Activated CD4-positive, alpha-beta T cell treated with anti-CD3 and anti-CD28 coated beads for 24 hours (primary cell): ENCODE measurements around the gene TMEM91.
"Not testable (repeated sequence)": the region's sequence is repeated elsewhere in the genome, so short reads cannot be mapped to it uniquely, and the experiment has no call there.

Experiments
- DNase-seq, 2 donors: peaks; one replicate each; pipeline ENCODE4 v3.0.0-alpha.2; 2020; ENCODE audit warnings: low read depth in 2 of 2

TMEM91 gene

DNA sequence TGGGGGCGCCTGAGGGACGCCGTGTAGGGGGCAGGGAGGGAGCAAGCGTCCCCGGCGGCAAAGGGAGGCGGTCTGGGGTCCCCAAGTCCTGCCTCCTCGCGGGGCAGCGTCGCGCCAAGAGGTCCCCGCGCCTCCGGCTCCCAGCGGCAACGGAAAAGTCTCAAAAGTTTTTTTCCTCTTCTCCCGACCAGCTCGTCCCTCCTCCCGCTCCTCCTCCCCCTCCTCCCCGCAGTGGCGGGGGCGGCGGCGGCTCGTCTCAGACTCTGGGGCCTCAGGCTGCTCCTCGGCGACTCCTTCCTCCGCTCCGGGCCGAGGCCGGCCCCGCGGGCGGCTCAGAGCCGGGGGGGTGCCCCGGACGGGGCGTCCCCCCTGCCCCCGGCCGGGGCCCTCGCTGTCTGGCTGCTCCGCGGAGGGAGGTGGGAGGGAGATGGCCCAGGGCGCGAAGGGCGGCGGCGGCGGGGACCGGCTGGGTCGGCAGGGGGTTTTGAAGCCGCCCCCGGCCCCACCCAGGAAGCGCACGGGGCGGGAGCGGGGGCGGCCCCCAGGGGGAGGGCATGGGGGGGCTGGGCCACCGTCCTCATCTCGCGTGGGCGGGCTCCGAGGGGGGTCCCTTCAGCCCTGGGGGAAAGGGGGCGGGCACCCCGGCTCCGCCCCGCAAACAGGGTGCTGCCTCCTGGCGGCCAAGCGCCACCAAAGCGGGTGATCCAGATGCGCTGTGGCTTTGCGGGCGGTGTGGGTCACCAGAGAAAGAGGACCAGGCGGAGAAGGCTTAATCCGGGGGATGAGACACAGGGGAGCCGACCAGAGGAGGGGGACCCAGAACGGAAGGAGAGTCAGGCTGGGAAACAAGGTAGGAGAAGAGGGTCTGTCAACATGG lies 22.6 kb upstream of the TMEM91 start, which contains the start of gene TGFB1:
Gene TGFB1 (minus strand): TSS at position 457 of the 877 bp plus-strand sequence. CDS start 878 bp downstream, outside the sequence.
- peak; percentile 84 to 88 for DNase-seq

DNA sequence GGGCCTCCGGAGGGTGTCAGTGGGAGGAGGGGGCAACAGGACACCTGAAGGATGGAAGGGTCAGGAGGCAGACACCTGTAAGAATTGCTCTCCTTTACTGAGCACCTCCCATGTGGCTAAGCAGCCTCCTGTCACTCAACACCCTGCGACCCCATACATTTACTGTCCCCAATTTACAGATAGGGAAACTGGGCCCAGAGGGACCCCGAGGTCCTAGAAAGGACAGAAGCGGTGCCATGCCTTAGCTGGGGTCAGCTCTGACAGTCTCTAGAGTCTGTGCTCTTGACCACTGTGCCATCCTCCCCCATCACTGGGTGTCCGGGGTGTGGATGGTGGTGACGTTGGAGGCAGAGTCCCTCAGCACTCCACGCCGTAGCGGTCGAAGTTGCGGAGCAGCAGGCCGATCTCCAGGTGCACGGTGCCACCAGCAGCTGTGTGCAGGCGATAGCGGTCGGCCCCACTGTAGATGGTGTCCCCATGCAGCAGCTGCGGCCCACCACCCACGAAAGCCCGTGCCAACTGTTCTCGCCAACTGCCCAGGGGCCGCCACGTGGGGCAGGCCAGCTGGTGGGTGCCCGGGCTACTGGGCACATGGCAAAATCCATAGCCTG lies 21.9 kb upstream of the TMEM91 start:
- DNase-seq = no peak

- no peak for DNase-seq
Observed at GRCh38 chr19:41355035-41355434, 21.3 kb upstream of the TMEM91 start.

GRCh38 chr19:41355802-41356201 lies 20.5 kb upstream of the TMEM91 start:
- DNase-seq = no peak

GRCh38 chr19:41356984-41357739 lies 19.2 kb upstream of the TMEM91 start:
- no peak for DNase-seq

- DNase-seq = no peak
Observed at GRCh38 chr19:41357746-41358145, 18.6 kb upstream of the TMEM91 start.

GRCh38 chr19:41359741-41360140 lies 16.6 kb upstream of the TMEM91 start:
- no peak for DNase-seq

GRCh38 chr19:41362143-41362847 lies 14.0 kb upstream of the TMEM91 start:
- DNase-seq = no peak

DNA sequence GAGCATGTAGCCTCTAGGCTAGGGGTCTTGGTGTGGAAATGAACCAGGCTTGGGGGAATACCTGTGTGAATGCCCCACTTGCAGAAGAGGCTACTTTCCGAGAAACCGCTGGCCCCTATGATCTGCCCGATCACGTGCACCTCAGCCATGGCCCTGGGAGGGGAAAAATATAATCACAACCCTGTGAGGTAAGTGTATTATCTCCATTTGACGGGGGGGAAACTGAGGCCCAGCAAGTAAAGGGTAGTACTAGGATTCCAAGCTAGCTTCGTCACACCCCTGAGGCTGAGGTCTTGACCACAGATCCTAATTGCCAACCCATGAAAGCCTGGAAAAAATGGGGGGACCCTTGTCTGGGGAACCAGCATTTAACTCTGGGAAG lies 13.0 kb upstream of the TMEM91 start:
- DNase-seq = no peak

GRCh38 chr19:41363753-41364523 lies 12.4 kb upstream of the TMEM91 start, which contains the start of gene B9D2:
Gene B9D2 (minus strand): TSS chr19:41364149. CDS start chr19:41363519, 630 bp downstream.
- peak; percentile 96 to 98 for DNase-seq

- DNase-seq = no peak
Observed at GRCh38 chr19:41364524-41365391, 11.6 kb upstream of the TMEM91 start.

GRCh38 chr19:41366089-41366488 lies 10.2 kb upstream of the TMEM91 start:
- no peak for DNase-seq

- DNase-seq = no peak
Observed at GRCh38 chr19:41367848-41368301, 8.5 kb upstream of the TMEM91 start.

- no peak for DNase-seq
Observed at GRCh38 chr19:41369769-41370168, 6.6 kb upstream of the TMEM91 start.

DNA sequence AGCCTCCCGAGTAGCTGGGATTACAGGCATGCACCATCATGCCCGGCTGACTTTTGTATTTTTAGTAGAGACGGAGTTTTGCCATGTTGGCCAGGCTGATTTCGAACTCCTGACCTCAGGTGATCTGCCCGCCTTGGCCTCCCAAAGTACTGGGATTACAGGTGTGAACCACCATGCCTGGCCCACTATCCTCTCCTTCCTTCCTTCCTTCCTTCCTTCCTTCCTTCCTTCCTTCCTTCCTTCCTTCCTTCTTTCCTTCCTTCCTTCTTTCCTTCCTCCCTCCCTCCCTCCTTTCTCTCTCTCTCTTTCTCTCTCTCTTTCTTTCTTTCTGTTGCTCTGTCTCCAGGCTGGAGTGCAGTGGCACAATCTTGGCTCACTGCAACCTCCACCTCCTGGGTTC lies 5.2 kb upstream of the TMEM91 start:
- not testable (repeated sequence) for DNase-seq

- no peak for DNase-seq
Observed at GRCh38 chr19:41371541-41371940, 4.8 kb upstream of the TMEM91 start.

DNA sequence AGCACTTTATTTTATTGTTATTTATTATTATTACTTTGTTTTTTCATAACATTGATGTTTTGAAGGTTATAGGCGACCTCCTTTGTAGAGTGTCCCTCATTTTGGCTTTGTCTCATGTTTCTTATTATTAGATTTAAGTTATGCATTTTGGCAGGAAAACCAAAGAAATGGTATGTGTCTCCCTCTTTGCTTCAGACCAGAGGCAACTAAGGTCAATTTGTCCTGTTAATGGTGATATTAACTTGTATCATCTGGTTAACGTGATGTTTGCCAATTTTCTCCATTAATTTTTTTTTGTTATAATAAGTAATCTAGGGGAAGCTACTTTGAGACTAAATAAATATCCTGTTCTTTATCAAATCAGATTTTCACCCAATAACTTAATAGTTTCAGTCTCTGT lies 3.8 kb upstream of the TMEM91 start:
- no peak for DNase-seq

DNA sequence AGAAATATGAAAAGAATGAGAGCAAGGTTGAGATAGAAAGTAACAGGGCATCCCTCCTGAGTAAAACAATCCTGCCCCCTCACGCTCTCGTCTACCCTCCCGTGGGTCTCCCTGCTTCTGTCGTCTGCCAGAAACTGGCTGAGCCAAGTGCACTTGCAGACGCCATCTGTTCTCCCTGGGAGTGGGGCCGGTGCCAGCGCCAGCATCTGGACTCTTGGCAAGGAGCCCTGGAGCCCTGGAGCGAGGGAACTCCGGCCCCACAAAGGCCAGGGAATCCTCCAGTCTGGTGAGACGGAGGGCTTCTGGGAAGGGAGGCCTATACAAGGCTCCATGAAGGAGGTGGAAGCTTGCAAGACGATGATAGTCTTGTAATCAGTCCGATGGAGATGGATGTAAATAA lies 2.3 kb upstream of the TMEM91 start:
- no peak for DNase-seq

DNA sequence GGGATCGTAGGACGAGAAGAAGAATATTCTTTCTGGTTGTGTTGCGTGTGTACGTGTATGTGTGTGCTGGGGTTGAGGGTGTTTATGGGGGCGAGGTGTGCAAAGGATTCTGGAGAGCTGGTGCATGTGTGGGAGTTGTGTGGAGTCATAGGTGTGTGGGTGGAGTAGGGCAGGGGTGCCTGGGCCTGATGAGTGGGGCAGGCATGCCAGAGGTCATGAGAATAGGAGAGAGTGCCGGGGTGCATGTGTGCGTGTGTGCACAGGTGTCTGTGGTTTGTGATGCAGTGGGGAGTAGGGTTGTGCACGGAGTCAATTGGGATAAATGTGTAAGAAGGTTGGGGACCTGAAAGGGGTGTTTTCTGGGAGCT lies 649 bp downstream of the TMEM91 start:
- DNase-seq = no peak
